ENCODE measurements around the gene WWC2. TPM values are rescaled to one million over a fixed set of nuclear protein-coding genes. Genes with fewer than 3 reads are reported as not detected.

The WWC2 gene
- total RNA-seq, 4 donors from 2014 or later = 7.4 to 24.8 (median 8.0) TPM

- H3K27me3 ChIP-seq = no peaks in the 10 kb centered on the region
- peak; percentile 6 for DNase-seq
- no peaks in the 10 kb centered on the region for H3K9me3 ChIP-seq
- peaks cover 0 to 12% (median 5%) of the 10 kb centered on the region in 3 donors for H3K4me1 ChIP-seq
- H3K27ac ChIP-seq = peak overlapping the region in 3 of 4 donors; percentile 23 to 45 (median 33)
- H3K36me3 ChIP-seq = peaks cover 0 to 49% (median 0%) of the 10 kb centered on the region in 3 donors
- no peak overlapping the region for H3K4me3 ChIP-seq
- peak; percentile 54 to 92 (median 81) for TF ChIP-seq CTCF (IDR thresholded peaks at IDR 0.05)
- TF ChIP-seq POLR2A (IDR thresholded peaks at IDR 0.05) = no peak
- 5 to 10% methylated on average over 7 of the region's 7 CpGs for WGBS, 2 donors
- intact Hi-C loops (cut with DNase I) = loop anchor here (5.0 to 10.0 kb wide), 2 partner anchors 133 to 190 kb away; no protein-coding TSS in a partner anchor
These were observed 163.1 kb downstream of the WWC2 start for GRCh38 chr4:183261953-183262775.

- Histone ChIP-seq H3K4me3 (no peak overlapping the region), H3K4me1 (peaks cover 0 to 12% (median 5%) of the 10 kb centered on the region in 3 donors), H3K9me3 (no peaks in the 10 kb centered on the region), H3K36me3 (peaks cover 0 to 50% (median 0%) of the 10 kb centered on the region in 3 donors), H3K27ac (no peak overlapping the region), H3K27me3 (no peaks in the 10 kb centered on the region)
- WGBS, 2 donors = 40 to 45% methylated on average over 6 of the region's 6 CpGs
- DNase-seq = no peak
- TF ChIP-seq POLR2A (IDR thresholded peaks at IDR 0.05) = no peak
- no peak for TF ChIP-seq CTCF (IDR thresholded peaks at IDR 0.05)
- intact Hi-C loops (cut with DNase I) = loop anchor here (5.0 to 10.0 kb wide), 2 partner anchors 132 to 190 kb away; no protein-coding TSS in a partner anchor
These were observed 163.7 kb downstream of the WWC2 start for GRCh38 chr4:183262776-183263100.

- Histone ChIP-seq H3K4me3 (no peak overlapping the region), H3K4me1 (peaks cover 0 to 12% (median 5%) of the 10 kb centered on the region in 3 donors), H3K27ac (no peak overlapping the region), H3K36me3 (peaks cover 0 to 59% (median 0%) of the 10 kb centered on the region in 3 donors), H3K9me3 (no peaks in the 10 kb centered on the region), H3K27me3 (no peaks in the 10 kb centered on the region)
- DNase-seq = no peak
- intact Hi-C loops (cut with DNase I) = loop anchor here (5.0 to 10.0 kb wide), 2 partner anchors 131 to 192 kb away; no protein-coding TSS in a partner anchor
- no peak for TF ChIP-seq CTCF (IDR thresholded peaks at IDR 0.05)
- WGBS, 2 donors = 80 to 88% methylated on average over 7 to 8 of the region's 8 CpGs
These were observed 164.8 kb downstream of the WWC2 start for GRCh38 chr4:183263787-183264386.

- Histone ChIP-seq H3K4me3 (no peak overlapping the region), H3K27me3 (no peaks in the 10 kb centered on the region), H3K36me3 (peaks cover 0 to 65% (median 0%) of the 10 kb centered on the region in 3 donors), H3K27ac (no peak overlapping the region), H3K4me1 (peaks cover 0 to 12% (median 5%) of the 10 kb centered on the region in 3 donors), H3K9me3 (no peaks in the 10 kb centered on the region)
- WGBS, 2 donors = 78% methylated on average over 1 of the region's 1 CpG
- TF ChIP-seq POLR2A (IDR thresholded peaks at IDR 0.05) (no peak), CTCF (IDR thresholded peaks at IDR 0.05) (no peak)
- intact Hi-C loops (cut with DNase I) = loop anchor here (5.0 to 10.0 kb wide), 2 partner anchors 130 to 192 kb away; no protein-coding TSS in a partner anchor
- DNase-seq = no peak
These were observed 165.6 kb downstream of the WWC2 start for GRCh38 chr4:183264614-183265013.

GRCh38 chr4:183266371-183266770 is 167.3 kb downstream of the WWC2 start:
- 88 to 96% methylated on average over 3 of the region's 3 CpGs for WGBS, 2 donors

More at GRCh38 chr4:183266371-183266770, 167.3 kb downstream of the WWC2 start:
- intact Hi-C loops (cut with DNase I) = loop anchor here (10.0 kb wide), 1 partner anchor 128 kb away; no protein-coding TSS in a partner anchor
- Histone ChIP-seq H3K27ac (no peak overlapping the region), H3K27me3 (no peaks in the 10 kb centered on the region), H3K9me3 (no peaks in the 10 kb centered on the region), H3K36me3 (peaks cover 0 to 49% (median 0%) of the 10 kb centered on the region in 3 donors), H3K4me3 (no peak overlapping the region), H3K4me1 (peaks cover 0 to 12% (median 5%) of the 10 kb centered on the region in 3 donors)
- no peak for DNase-seq
- TF ChIP-seq POLR2A (IDR thresholded peaks at IDR 0.05) = no peak
- no peak for TF ChIP-seq CTCF (IDR thresholded peaks at IDR 0.05)

Data from esophagus squamous epithelium (tissue), 5 donors.